Panc1 (cell line): ENCODE measurements around the gene VEZT. TPM values are rescaled to one million over a fixed set of nuclear protein-coding genes. Genes with fewer than 3 reads are reported as not detected.

ENCODE experiments used
- ATAC-seq: fragments of 200-7000 bp; cut with Tn5 transposase; 2 replicates; pipeline ENCODE4 v1.9.1; 2020; ENCODE audit warnings: mild to moderate bottlenecking, moderate library complexity
- BruUV-seq: library from RNA; stranded (reverse); fragments of 400-500 nt; replicated peaks from 2 replicates; lab custom pipeline; 2021; lab: Mats Ljungman, UMichigan
- CTCF ChIA-PET: fragments of 300-600 bp; sonication (Branson Sonifier 250); formaldehyde crosslinking; loops from one replicate; lab custom pipeline; 2022; ENCODE audit warnings: antibody characterized with exemption; lab: Charles Lee
- POLR2A ChIA-PET: fragments of 300-600 bp; sonication (Branson Sonifier 250); formaldehyde crosslinking; loops from one replicate; lab custom pipeline; 2022; ENCODE audit warnings: antibody characterized with exemption; lab: Charles Lee
- DNase-seq: peaks from one replicate; pipeline ENCODE4 v3.0.0-alpha.2; 2010; ENCODE audit warnings: low read depth, low spot score
- H3K27ac ChIP-seq: 2 replicates; pipeline ENCODE4 v1.5.1; 2011; ENCODE audit warnings: mild to moderate bottlenecking, low read length, inconsistent platforms
- H3K27me3 ChIP-seq: fragments of 200-500 bp; sonication (Bioruptor generic); 2 replicates; pipeline ENCODE4 v1.6.0; 2014; ENCODE audit warnings: low read length, inconsistent platforms; ENCODE audit not compliant: control insufficient read depth, insufficient read depth
- H3K36me3 ChIP-seq: fragments of 200-500 bp; sonication (Bioruptor generic); 2 replicates; pipeline ENCODE4 v1.5.1; 2014; ENCODE audit warnings: inconsistent platforms, mild to moderate bottlenecking, low read length, moderate library complexity; ENCODE audit not compliant: control insufficient read depth, insufficient read depth
- H3K4me1 ChIP-seq: 2 replicates; pipeline ENCODE4 v1.5.1; 2011; ENCODE audit warnings: inconsistent platforms, mild to moderate bottlenecking, low read length, moderate library complexity; ENCODE audit not compliant: control insufficient read depth, insufficient read depth
- H3K4me3 ChIP-seq, 2 experiments: 2 replicates each; pipeline ENCODE4 v1.5.1; 2011 to 2012; ENCODE audit warnings: low read depth in 2 of 2, low read length in 2 of 2, mild to moderate bottlenecking in 2 of 2, inconsistent platforms in 1 of 2, moderate library complexity in 1 of 2
- H3K9me3 ChIP-seq: fragments of 200-500 bp; sonication (Bioruptor generic); 2 replicates; pipeline ENCODE4 v1.5.1; 2014; ENCODE audit warnings: low read depth, mild to moderate bottlenecking, inconsistent platforms, low read length, moderate library complexity; ENCODE audit not compliant: control insufficient read depth, insufficient read depth
- CTCF ChIP-seq: fragments of 450-650 bp; IDR thresholded peaks from 2 replicates; pipeline ENCODE4 v1.5.1; 2017; ENCODE audit warnings: mild to moderate bottlenecking
- POLR2AphosphoS5 ChIP-seq: IDR thresholded peaks from 2 replicates; pipeline ENCODE4 v1.6.1; 2012; ENCODE audit warnings: mild to moderate bottlenecking, low read depth, low read length, moderate library complexity
- REST ChIP-seq, 2 experiments: IDR thresholded peaks; 2 replicates each; pipeline ENCODE4 v1.6.1; 2011 to 2012; ENCODE audit warnings: low read depth in 2 of 2, control low read depth in 1 of 2, low read length in 1 of 2, mild to moderate bottlenecking in 1 of 2, moderate library complexity in 1 of 2; ENCODE audit not compliant: insufficient read depth in 1 of 2
- SIN3A ChIP-seq: IDR thresholded peaks from 2 replicates; pipeline ENCODE4 v1.6.1; 2012; ENCODE audit warnings: low read depth, mild to moderate bottlenecking, low read length, moderate library complexity, borderline replicate concordance; ENCODE audit not compliant: insufficient read depth
- TCF7L2 ChIP-seq: IDR thresholded peaks from 2 replicates; pipeline ENCODE4 v1.6.1; 2011; ENCODE audit warnings: mild to moderate bottlenecking, low read depth, low read length, inconsistent platforms
- in situ Hi-C: cut with HindIII; loops from 2 replicates; pipeline ENCODE4 v1.10.0; 2016; ENCODE audit warnings: low sequenced_read_pairs, low pct_unique_long_range_greater_than_20kb
- intact Hi-C: fragments of 100-400 bp; cut with micrococcal nuclease; formaldehyde crosslinking; loops from one replicate; pipeline ENCODE4 v1.10.0; 2022; ENCODE audit not compliant: unreplicated experiment
- total RNA-seq: library from RNA; stranded (reverse); gene quantifications from one replicate; pipeline ENCODE4 v1.2.1, GENCODE V29; 2021; ENCODE audit not compliant: unreplicated experiment

VEZT gene
- total RNA-seq, 1 experiment from 2014 or later, result 70.6 TPM

- CTCF ChIA-PET, result interaction anchor here (0.6 kb wide), 1 partner anchor 85 kb away, joined by 3 read pairs; no protein-coding TSS in a partner anchor
- H3K27ac ChIP-seq, result peak overlapping the region; percentile 64
Observed at GRCh38 chr12:95187865-95188415, 29.7 kb upstream of the VEZT start.

GRCh38 chr12:95191060-95191696, 26.4 kb upstream of the VEZT start:
- intact Hi-C loops, result no loop called here
- in situ Hi-C loops, result no loop called here
- Histone ChIP-seq H3K4me3 (no peak overlapping the region), H3K27ac (no peak overlapping the region), H3K9me3 (no peaks in the 10 kb centered on the region), H3K36me3 (no peaks in the 10 kb centered on the region), H3K4me1 (peaks cover 25% of the 10 kb centered on the region), H3K27me3 (no peaks in the 10 kb centered on the region)
- DNase-seq (no peak), ATAC-seq (no peak)
- CTCF ChIA-PET, result no interaction called here
- POLR2A ChIA-PET, result no interaction called here
- no TSS peak for BruUV-seq
- no peak for TF ChIP-seq SIN3A
- TF ChIP-seq POLR2AphosphoS5, result no peak
- no peak for TF ChIP-seq TCF7L2
- no peak for TF ChIP-seq CTCF
- no peak for TF ChIP-seq REST (IDR thresholded peaks at IDR 0.05; ENCODE audit: insufficient read depth in 1 of 2, low read depth in 2 of 2, low read length in 1 of 2)

More at GRCh38 chr12:95187865-95188415, 29.7 kb upstream of the VEZT start:
- TF ChIP-seq POLR2AphosphoS5, result no peak
- in situ Hi-C loops, result no loop called here
- Histone ChIP-seq H3K4me1 (peaks cover 18% of the 10 kb centered on the region), H3K4me3 (no peak overlapping the region), H3K27me3 (no peaks in the 10 kb centered on the region), H3K36me3 (no peaks in the 10 kb centered on the region), H3K9me3 (no peaks in the 10 kb centered on the region)
- DNase-seq, result no peak
- no peak for ATAC-seq
- BruUV-seq, result no TSS peak
- intact Hi-C loops, result no loop called here
- POLR2A ChIA-PET, result interaction anchor here (0.6 to 0.7 kb wide), 2 partner anchors 14 to 106 kb away, joined by 4 to 6 read pairs; no protein-coding TSS in a partner anchor

- Histone ChIP-seq H3K9me3 (no peaks in the 10 kb centered on the region), H3K4me3 (no peak overlapping the region), H3K27ac (no peak overlapping the region), H3K27me3 (no peaks in the 10 kb centered on the region), H3K36me3 (no peaks in the 10 kb centered on the region), H3K4me1 (peaks cover 25% of the 10 kb centered on the region)
- intact Hi-C loops, result no loop called here
- DNase-seq, result no peak
- TF ChIP-seq CTCF, result no peak
- TF ChIP-seq TCF7L2, result no peak
- TF ChIP-seq REST (IDR thresholded peaks at IDR 0.05; ENCODE audit: insufficient read depth in 1 of 2, low read depth in 2 of 2, low read length in 1 of 2), result no peak
- TF ChIP-seq SIN3A, result no peak
- no peak for TF ChIP-seq POLR2AphosphoS5
- CTCF ChIA-PET, result no interaction called here
- ATAC-seq, result no peak
- POLR2A ChIA-PET, result no interaction called here
- in situ Hi-C loops, result no loop called here
- no TSS peak for BruUV-seq
Observed at GRCh38 chr12:95192271-95192670, 25.3 kb upstream of the VEZT start.
